Measurements from ENCODE around the gene IFT88.
A peak's percentile ranks its signal among the peaks of the same experiment; 100 is the strongest.

IFT88 gene

GRCh38 chr13:20717581-20718542, 150.9 kb downstream of the IFT88 start:
- DNase-seq: no peak

DNA sequence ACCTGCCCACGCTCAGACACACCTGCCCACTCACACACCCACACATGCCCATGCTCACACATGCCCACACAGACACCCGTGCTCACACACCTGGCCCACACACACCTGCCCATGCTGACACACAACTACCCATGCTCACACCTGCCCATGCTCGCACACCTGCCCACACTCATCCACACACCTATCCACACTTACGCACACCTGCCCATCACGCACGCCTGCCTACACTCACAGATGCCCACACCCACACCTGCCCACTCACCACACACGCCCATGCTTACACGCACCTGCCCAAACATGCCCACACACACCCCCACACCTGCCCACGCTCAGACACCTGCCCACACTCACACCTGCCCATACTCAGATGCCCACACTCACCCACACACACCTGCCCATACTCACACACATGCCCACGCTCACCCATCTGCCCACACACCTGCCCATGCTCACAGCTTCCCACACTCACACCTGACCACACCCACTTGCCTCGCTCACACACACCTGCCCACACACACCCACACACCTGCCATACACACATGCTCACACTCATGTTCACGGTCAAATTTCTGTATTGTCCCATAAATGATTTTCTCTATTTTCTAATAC, 152.1 kb downstream of the IFT88 start:
- DNase-seq: no peak

DNA sequence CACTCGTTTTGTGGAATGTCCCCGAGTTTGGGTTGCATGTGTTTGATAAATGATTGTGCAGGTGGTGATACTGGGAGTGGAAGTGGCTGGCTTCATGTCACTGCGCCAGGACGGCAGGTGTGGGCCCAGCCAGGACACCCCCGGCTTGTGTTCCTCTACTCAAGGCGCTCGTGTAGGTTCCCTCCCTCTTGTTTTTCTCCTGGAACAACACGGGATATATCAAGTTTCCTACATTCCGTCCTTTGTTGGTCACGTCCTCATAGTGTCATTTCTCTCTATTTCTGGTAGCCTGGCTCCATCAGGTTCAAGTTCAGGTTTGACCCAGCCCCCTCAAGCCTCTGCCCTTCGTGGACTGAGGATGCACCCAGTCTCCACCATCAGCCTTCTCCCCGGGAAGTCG, 152.8 kb downstream of the IFT88 start:
- no peak for DNase-seq

- DNase-seq: no peak
These were observed 153.5 kb downstream of the IFT88 start for GRCh38 chr13:20720499-20720898.

- no peak for DNase-seq
These were observed 154.1 kb downstream of the IFT88 start for GRCh38 chr13:20721058-20721453.

GRCh38 chr13:20721454-20722357, 154.7 kb downstream of the IFT88 start:
- DNase-seq: peak; percentile 58

DNA sequence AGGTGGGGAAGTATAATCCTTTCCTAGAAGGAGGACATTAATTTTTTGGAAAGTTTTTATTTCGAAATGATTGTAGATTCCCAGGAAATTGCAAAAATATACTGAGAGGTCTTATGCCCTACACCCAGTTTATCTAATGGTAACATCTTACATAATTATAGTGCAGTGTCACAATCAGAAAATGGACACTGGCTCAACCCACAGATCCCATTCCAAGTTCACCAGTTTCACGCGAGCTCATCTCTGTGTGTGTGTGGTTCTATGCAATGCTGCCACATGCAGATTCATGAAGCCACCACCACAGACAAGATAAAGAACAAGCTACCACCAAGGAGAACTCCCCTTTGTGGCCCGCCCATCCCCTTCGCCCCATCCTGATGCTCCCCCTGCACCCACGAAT, 160.9 kb downstream of the IFT88 start:
- no peak for DNase-seq

- no peak for DNase-seq
These were observed 161.8 kb downstream of the IFT88 start for GRCh38 chr13:20728579-20729311.

DNA sequence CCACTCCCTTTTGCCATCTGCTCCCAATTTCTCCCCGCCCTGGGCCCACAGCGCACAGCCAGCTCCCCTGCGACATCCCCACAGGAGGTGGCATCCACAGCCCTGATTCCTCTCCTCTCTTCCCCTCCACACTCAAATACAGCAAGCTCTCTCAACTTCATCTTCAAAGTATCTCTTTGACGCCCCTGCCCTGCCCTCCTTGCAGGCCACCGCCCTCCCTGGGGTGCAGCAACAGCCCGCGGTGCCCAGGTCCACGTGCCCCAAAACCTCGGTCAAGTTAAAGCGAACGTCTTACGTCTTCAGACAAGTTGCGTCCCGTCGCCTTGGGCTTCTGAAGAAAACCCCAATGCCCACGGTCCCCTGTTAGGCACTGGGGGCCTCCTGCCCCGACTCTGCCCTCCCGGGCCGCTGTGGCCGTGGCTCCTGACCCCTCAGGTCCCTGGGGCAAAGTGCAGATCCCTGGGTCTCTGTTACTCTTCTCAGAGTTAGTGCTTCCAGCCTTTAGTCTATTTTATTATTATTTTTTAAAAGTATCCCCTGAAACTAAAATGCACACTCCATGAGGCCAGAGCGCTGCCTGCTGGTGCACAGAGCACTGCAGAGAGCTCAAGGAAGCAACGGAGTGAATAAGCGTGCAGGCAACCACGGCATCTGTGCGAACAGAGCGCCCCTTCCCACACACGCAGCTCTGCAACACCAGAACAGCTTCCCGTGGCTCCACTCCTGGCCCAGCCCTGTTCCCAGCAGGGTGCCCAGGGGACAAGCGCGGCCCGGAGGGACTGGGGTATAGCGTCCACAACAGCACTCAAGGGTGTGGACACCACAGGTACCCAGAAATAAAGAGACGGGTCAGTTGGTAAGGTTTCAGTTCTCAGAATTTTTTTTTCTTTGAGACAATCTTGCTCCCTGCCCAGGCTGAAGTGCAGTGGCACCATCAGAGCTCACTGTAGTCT, 163.0 kb downstream of the IFT88 start:
- no peak for DNase-seq

- no peak for DNase-seq
These were observed 171.7 kb downstream of the IFT88 start for GRCh38 chr13:20738616-20739015.

DNA sequence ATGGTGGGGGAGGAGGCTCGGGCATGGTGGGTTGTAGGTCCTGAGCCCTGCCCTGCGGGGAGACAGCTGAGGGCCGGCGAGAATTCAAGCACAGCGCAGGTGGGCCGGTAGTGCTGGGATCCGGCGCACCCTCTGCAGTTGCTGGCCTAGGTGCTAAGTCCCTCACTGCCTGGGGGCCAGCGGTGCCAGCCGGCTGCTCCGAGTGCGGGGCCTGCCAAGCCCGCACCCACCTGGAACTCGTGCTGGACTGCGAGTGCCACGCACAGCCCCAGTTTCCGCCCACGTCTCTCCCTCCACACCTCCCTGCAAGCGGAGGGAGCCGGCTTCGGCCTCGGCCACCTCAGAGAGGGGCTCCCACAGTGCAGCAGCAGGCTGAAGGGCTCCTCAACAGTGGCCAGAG, 173.1 kb downstream of the IFT88 start:
- DNase-seq: no peak
